Effector CD4-positive, alpha-beta T cell (primary cell): ENCODE data around the gene SNED1.

ENCODE experiments used
- DNase-seq: peaks from one replicate; pipeline ENCODE4 v3.0.0-alpha.2; 2020

Gene SNED1

GRCh38 chr2:241049739-241050623, 51.6 kb downstream of the SNED1 start:
- no peak for DNase-seq

DNA sequence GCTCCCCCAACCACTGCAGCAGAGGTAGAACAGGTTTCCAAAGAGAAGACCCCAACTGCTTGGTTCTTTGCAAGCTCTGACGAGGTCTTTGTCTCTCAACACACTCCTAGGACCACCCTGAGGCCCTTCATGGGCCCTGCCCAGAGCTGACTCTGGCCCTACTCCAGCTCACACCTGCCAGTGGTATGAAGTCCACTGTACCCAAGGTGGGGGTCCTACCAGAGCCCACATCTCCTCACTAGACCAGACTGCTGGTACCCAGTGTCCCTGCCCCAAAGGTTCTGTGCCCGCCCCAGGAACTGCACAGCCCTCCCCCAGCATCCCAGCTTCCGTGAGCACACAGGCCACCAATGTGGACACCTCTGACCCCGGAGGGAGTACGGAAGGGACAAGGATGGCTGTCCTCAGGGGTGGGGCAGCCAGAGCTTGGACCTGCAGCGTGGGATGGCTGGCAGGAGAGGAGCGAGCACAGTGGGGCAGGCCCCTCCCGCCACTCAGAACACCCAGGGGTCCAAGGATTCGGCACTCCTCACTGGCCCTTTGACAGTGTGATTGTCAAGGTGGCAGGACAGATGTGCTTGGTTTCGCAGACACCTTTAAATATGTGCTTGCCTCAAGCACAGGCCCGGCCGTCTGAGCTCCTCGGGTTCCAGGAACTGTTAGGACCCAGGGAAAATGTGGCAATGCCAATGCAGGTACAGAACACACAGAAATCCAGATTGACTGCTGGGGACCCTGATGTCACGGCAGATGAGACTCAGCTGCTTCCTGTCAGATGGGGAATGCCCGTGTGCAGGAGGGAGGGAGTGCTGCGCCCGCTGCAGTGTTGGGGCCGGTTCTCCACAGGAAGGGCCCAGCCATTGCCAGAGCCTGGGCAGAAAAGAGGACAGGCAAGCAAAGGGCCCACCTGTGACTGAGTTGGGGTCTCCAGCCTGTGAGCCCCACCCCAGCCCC, 52.5 kb downstream of the SNED1 start:
- DNase-seq: no peak

DNA sequence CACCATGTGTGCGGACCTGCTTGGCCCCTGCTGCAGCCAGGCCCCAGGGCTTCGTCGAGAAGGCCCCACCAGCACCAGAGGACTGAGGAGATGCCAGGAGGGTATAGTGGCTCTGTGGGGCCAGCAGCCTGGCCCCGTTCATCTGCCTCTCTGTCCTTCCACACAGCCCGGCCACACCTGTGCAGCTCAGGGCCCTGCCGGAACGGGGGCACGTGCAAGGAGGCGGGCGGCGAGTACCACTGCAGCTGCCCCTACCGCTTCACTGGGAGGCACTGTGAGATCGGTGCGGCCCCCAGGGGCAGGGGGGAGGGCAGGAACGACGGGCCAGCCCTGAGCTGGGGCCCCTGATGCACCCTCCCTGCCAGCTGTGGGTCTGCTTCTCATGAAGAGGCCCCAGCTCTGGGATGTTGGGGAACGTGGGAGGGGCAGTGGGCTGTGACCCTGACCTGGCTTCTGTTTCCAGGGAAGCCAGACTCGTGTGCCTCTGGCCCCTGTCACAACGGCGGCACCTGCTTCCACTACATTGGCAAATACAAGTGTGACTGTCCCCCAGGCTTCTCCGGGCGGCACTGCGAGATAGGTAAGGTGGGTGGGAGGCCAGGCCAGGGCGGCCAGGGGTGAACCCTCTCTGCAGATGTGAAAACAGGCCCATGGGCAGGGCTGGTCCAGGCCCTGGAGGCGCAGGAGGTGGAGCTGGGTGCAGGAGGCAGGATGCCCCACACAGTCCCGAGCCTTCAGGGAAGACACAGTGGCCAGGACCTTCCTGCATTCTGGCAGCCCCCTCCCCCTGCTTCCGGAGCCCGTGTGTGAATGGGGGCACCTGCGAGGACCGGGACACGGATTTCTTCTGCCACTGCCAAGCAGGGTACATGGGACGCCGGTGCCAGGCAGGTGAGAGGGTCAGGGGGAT, 53.4 kb downstream of the SNED1 start:
- DNase-seq: no peak

GRCh38 chr2:241052677-241053360, 54.4 kb downstream of the SNED1 start:
- no peak for DNase-seq

DNA sequence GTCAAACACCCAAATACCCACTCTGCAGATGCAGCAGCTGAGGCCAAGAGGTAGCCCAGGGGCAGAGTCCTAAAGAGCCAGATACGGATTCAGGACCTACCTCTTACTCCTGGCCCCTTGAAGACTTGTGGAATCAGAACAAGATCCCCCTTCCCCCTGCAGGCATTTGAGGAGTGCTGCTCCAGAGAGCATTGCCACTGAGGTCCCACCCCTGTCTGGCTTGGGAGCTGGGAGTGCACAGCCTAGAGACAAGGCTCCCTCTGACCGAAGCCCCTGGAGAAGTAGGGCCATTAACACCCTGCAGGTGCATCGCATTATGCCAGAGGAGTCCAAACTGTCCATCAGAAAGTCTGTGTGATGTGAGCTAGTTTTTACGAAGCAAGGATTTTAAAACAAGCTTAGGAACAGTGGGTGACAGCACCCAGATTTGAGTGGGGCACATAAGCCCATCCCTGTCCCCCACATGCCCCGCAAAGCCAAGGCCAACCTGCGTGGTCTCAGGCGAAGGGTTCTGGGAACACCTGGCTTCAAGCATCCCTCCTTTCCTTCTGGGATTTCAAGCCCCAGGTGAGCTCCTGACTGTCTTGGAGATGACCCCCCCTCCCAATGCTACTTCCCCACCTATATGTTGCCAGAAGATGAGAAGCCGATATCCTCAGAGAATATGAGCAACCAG, 55.3 kb downstream of the SNED1 start:
- no peak for DNase-seq

GRCh38 chr2:241061275-241061674, 62.9 kb downstream of the SNED1 start:
- no peak for DNase-seq

DNA sequence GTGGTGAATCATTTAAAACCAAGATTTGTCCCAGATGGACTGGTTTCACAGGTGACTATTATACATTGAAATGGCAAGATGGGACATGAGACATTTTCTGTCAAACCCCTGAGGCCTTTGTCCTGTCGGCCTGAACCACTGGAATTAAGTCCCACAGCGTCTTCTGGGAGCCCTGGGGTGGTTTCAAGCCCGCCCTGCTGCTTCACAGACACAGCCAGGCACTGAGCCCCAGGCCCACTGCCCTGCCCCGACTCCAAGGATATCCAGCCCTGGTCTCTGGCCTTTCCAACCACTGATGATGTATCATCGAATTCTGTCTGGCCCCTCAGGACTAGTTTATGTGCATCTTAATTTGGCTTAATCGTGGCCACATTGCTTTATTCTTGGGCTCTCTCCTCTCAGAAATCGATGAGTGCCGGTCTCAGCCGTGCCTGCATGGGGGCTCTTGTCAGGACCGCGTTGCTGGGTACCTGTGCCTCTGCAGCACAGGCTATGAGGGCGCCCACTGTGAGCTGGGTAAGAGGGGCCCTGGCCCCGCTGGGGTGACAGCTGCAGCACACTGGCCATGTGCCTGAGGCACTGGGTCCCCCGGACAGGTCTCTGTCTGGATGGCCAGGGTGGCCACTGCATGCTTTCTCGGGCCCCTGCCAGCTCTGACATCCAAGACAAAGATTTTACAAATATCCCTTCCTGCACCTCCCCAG, 64.1 kb downstream of the SNED1 start:
- no peak for DNase-seq

DNA sequence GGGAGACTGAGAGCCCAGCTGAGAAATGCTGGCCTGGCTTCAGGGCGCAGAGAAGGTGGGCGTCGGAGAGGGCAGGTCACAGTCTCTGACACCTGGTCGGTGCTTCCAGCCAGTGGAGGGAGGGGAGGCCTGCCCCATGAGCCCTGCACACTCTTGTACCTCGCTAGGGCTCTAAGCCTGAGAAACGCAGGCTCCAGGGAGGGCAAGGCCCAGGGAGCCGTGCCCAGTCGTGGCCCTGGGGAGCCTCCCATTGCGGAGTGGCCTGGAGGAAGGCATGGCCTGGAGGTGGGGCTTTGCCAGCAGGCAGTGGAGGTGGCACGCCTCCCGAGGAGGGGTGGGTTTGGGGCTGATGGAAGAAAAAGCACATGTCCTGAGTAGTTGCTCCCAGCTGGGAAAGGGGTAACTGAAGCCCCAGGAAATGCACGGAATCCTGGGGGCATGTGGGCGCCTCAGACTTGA, 64.7 kb downstream of the SNED1 start:
- DNase-seq: no peak

DNA sequence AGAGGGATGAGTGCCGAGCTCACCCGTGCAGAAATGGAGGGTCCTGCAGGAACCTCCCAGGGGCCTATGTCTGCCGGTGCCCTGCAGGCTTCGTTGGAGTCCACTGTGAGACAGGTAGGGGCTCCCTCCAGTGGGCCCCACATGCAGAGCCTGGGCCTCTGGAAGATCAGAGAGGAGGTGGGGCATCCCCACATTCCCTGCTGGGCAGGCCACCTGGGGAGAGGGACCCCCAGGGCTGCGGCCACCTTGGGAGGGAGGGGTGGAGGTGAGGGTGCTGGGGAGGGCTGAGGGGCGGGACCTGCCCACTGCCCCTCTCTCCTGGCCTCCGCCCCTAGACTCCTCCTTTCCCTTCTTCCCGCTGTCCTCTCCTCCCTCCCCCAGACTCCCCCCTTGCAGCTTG, 65.2 kb downstream of the SNED1 start:
- DNase-seq: no peak

- DNase-seq: peak; percentile 29
Observed at GRCh38 chr2:241064008-241064801, 65.8 kb downstream of the SNED1 start.

GRCh38 chr2:241064802-241065354, 66.5 kb downstream of the SNED1 start:
- DNase-seq: no peak

GRCh38 chr2:241065355-241065803, 67.0 kb downstream of the SNED1 start:
- DNase-seq: no peak

GRCh38 chr2:241066171-241066892, 67.9 kb downstream of the SNED1 start:
- no peak for DNase-seq

GRCh38 chr2:241066893-241067341, 68.5 kb downstream of the SNED1 start:
- no peak for DNase-seq

DNA sequence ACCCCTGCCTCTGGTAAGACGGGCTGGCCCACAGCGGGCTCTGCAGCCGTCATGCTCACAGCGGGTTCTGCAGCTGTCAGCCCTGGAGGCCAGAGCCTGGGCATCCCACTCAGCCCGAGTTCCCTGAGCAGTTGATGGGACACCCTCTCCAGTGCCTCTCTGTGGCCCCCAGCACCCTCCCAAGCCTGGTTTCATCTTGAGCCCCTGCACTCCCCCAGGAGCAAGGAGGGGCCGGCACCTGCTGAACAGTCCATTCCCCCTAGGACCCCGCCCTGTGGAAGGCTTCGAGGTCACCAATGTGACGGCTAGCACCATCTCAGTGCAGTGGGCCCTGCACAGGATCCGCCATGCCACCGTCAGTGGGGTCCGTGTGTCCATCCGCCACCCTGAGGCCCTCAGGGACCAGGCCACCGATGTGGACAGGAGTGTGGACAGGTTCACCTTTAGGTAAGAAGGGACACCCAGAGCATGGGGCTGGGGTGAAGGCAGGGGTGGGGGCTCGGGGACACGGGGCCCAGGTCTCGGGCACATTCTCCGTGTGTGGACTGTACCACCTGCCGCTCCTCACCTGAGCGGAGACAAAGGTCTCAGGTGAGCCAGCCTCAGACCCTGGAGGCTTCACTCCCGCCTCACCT, 69.2 kb downstream of the SNED1 start:
- DNase-seq: no peak

GRCh38 chr2:241068136-241068941, 69.9 kb downstream of the SNED1 start:
- DNase-seq: no peak
